GM13976 (cell line): ENCODE results near the gene HES7.

ENCODE experiments used
- DNase-seq: peaks from one replicate; pipeline ENCODE4 v3.0.0; 2012; ENCODE audit warnings: low spot score
- in situ Hi-C: fragments of 300-500 bp; cut with MboI; formaldehyde crosslinking; loops from one replicate; pipeline ENCODE4 v1.12.0; 2022; ENCODE audit warnings: low sequenced_read_pairs, mixed read lengths, inconsistent platforms; ENCODE audit not compliant: unreplicated experiment
- TF ChIP-seq, protein P1 (sequence below): IDR thresholded peaks from 2 replicates; pipeline ENCODE4 v1.5.1; 2012; ENCODE audit warnings: borderline replicate concordance, mild to moderate bottlenecking; ENCODE audit not compliant: insufficient read depth; ENCODE audit errors: extremely low read depth, missing control alignments, control extremely low read depth

HES7 gene

DNA sequence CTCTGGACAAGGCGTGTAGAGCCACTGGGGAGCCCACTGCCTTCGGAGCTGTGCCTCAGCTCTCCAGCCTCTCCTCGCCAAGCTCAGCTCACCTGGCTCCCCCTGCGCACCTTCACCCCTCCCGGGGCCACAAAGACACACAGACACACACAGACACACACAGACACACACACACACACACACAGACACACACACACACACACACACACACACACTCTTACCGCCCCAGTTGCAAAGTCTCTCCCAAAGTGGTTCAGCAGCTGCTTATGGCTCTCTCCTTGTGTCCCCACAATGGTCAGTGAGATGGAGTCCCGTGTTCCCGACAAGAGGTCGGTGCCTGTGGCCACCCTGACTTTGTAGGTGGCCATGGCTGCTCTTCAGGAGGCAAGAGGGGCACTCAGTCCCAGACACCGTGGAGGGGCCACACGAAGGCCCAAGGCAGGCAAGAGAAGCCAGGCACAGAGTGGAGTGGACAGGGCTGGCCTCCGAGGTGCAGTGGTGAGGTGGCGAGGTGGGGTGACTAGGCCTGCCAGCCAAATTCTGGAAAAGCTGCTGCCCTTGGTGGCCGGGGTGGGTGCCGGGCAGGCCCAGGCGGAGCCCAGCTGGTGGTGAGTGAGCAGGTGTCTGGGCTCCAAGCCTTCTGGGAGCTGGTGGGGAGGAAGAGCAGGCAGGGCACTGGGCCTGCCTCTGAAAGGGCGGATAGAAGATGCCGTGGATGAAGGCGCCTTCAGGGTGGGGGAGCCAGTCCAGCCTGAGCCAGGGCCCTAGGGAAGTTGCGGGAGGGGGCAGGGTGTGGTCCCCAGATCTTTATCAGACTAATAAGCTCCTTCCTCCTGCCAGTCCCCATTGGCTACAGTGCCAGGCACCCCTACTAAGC, 36.6 kb downstream of the HES7 start, which contains the start of gene ALOX12B:
Gene ALOX12B (minus strand): TSS at position 642 of the 877 bp plus-strand sequence. CDS start 274 bp downstream, at position 368.
- no peak for DNase-seq
- in situ Hi-C loops = no loop called here
- TF ChIP-seq, protein P1, sequence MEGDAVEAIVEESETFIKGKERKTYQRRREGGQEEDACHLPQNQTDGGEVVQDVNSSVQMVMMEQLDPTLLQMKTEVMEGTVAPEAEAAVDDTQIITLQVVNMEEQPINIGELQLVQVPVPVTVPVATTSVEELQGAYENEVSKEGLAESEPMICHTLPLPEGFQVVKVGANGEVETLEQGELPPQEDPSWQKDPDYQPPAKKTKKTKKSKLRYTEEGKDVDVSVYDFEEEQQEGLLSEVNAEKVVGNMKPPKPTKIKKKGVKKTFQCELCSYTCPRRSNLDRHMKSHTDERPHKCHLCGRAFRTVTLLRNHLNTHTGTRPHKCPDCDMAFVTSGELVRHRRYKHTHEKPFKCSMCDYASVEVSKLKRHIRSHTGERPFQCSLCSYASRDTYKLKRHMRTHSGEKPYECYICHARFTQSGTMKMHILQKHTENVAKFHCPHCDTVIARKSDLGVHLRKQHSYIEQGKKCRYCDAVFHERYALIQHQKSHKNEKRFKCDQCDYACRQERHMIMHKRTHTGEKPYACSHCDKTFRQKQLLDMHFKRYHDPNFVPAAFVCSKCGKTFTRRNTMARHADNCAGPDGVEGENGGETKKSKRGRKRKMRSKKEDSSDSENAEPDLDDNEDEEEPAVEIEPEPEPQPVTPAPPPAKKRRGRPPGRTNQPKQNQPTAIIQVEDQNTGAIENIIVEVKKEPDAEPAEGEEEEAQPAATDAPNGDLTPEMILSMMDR = no peak

DNA sequence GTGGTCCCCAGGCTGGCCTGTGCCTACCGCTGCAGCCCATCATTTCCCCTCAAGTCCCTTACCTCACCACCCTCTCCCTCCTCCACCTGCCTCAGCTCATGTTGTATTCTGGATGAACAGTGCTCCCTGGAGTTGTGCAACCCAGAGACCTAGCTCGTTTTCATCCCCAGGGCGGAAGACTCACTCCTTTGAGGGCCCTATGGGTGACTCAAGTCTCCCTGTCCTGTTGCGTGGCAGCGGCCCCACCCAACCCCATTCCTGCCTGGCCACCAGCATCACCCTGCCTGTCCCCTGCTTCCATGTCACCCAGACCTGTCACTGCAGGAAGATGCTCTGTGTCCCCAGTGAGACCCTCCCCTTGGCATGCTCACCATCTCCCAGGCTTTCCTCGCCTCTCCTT, 39.7 kb downstream of the HES7 start:
- TF ChIP-seq, protein P1 = no peak
- in situ Hi-C loops = no loop called here
- no peak for DNase-seq

DNA sequence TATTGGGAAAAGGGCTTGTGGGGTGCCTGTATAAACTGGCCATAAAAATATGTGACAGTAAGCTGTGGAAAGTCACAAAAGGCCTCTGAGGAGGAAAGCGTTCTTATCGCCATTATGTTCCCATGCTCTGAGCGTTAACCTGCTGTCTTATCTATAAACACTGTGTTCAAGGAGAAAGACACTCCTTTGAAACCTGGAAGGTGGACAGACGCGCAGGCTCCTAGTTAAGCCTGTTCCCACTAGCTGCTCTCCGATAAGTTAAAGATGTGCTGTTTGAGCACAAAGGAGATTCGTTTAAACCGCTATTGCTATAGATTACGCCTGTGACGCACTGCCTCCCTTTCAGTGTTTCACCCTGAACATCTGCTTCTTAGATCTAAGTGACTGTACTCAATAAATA, 41.6 kb downstream of the HES7 start:
- in situ Hi-C loops = no loop called here
- TF ChIP-seq, protein P1 = no peak

DNA sequence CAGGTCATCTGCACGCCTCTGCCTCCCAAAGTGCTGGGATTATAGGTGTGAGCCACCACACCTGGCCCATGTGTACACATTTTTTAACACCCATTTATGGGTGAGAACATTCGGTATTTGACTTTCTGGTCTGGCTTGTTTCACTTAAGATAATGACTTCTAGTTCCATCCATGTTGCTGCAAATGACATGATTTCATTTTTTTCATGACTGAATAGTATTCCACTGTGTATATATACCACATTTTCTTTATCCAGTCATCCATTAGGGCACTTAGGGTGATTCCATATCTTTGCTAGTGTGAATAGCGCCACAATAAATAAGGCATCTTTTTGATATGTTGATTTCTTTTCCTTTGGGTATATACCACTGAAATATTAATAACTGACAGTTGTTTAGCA, 42.0 kb downstream of the HES7 start:
- DNase-seq = no peak
- TF ChIP-seq, protein P1 = no peak
- in situ Hi-C loops = no loop called here

More for the DNA sequence above, 41.6 kb downstream of the HES7 start:
- no peak for DNase-seq

DNA sequence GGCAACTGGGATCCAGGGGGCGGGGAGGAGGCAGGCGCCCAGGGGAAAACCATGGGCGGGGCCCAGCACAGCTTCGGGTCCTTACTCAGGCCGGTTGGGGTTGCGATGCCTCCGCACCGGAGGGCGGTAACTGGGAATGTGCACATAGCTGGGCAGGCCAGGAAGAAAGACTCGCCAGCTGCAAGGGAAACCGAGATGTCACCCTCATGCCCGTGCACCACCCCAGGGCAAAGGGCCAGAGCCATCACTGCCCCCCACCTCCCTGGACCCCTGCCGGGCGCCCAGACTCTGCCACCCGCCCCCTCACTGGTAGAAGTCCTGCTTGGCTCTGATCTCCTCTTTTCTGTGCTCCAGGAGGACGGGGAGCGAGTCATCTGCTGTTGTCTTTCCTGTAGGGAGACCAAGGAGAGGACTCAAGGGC, 43.1 kb downstream of the HES7 start:
- peak; percentile 15 for DNase-seq
- in situ Hi-C loops = no loop called here
- TF ChIP-seq, protein P1 = no peak

DNA sequence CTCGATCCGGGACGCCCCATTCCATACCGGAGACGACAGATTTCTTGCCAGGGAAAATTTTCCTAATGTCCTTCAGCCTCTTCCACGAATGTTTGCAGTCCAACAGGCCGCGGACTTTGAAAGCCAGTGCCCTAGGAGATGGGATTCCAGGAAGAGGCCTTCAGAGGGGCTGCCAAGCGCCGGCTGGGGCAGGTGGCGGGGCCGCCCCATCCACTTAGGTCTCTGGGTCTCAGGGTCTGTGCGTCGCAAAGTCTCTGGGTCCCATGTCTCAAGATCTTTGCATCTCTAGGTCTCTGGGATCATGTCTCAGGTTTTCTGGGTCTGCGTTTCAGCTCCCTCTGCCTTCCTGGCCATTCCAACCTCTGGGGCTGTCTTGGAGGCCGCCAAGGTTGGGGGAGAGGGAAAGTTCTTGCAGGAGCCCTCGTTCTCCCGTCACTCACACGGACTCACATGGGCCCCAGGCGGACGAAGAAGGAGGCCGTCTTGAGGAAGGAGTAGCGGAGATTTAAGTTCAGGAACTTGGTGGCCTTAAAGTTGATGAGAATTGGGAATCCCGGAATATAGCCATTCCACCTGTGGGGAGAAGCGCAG, 43.6 kb downstream of the HES7 start:
- DNase-seq = peak; percentile 27
- TF ChIP-seq, protein P1 = no peak
- in situ Hi-C loops = no loop called here
